HG02588 (cell line): ENCODE results near the gene LRRC7.

Experiments
- ATAC-seq: cut with Tn5 transposase; IDR thresholded peaks from one replicate; pipeline ENCODE4 v1.9.1; 2021; ENCODE audit warnings: mild to moderate bottlenecking, moderate library complexity; ENCODE audit not compliant: unreplicated experiment

LRRC7 gene

GRCh38 chr1:69587391-69587790 is 19.7 kb downstream of the LRRC7 start:
- no peak for ATAC-seq

- no peak for ATAC-seq
Measured at GRCh38 chr1:69589799-69590198, 22.1 kb downstream of the LRRC7 start.

DNA sequence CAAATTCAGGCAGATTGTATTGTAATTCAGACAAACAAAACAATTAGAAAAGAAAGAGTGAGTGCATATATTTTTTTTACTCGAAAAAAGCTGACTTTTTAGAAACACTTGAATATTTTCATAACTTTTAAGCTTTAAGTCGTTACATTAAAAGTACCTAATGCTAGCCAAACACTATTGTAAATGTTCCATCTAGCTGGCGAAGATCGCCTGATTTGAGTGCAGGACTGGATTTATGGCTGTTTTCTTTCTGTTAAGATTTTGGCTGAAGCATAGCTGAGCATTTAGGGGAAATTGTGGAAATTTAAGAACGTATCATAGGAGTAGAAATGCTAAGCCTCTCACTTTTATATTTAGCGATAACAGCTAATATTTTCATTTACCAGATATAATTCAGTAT is 24.6 kb downstream of the LRRC7 start:
- no peak for ATAC-seq

- no peak for ATAC-seq
Measured at GRCh38 chr1:69595486-69595885, 27.8 kb downstream of the LRRC7 start.

- no peak for ATAC-seq
Measured at GRCh38 chr1:69611316-69611715, 43.6 kb downstream of the LRRC7 start.

- ATAC-seq, result no peak
Measured at GRCh38 chr1:69613414-69613813, 45.7 kb downstream of the LRRC7 start.

- no peak for ATAC-seq
Measured at GRCh38 chr1:69638673-69639072, 71.0 kb downstream of the LRRC7 start.

- no peak for ATAC-seq
Measured at GRCh38 chr1:69639159-69639558, 71.4 kb downstream of the LRRC7 start.

- ATAC-seq, result no peak
Measured at GRCh38 chr1:69643266-69643665, 75.5 kb downstream of the LRRC7 start.

DNA sequence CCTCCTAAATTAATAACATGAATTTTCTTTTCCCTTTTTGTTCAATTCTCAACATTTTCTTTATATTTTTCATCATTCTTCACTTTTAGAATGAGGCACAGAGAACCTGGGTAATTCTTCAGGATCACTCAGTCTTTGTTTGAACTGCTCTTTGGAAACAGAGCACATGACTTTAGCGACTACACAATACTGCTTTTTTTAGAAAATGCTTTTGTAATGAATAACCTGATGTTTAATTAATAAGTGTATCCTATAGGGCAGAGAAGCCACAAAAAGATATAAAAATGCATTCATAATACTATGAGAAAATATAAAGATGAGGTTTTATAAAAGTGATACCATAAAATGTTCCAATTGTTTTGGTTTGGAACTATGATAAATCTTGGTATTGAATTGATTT is 77.8 kb downstream of the LRRC7 start:
- ATAC-seq, result no peak

GRCh38 chr1:69648486-69648885 is 80.8 kb downstream of the LRRC7 start:
- ATAC-seq, result no peak

- ATAC-seq, result no peak
Measured at GRCh38 chr1:69649383-69649990, 81.8 kb downstream of the LRRC7 start.

GRCh38 chr1:69650779-69651178 is 83.1 kb downstream of the LRRC7 start:
- no peak for ATAC-seq

GRCh38 chr1:69651656-69652055 is 83.9 kb downstream of the LRRC7 start:
- ATAC-seq, result no peak

- ATAC-seq, result no peak
Measured at GRCh38 chr1:69657971-69658370, 90.2 kb downstream of the LRRC7 start.

DNA sequence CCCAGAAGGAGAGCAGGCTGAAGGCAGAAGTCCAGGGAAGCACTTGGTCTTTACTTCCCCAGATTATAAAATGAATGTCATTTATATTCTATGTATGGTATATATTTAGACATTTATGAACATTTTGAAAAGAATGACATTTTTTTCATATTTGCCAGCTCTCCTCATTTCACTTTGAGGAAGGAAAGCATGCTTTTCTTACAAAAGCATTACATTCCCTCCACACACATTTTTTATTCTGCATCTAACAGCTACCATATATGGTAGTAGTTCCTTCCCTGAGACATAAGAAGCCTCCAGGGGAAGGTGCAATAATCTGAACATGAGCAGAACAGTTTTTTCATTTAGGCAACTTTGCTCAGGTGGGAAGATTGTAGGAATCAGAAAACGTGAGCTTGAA is 94.0 kb downstream of the LRRC7 start:
- ATAC-seq, result no peak

DNA sequence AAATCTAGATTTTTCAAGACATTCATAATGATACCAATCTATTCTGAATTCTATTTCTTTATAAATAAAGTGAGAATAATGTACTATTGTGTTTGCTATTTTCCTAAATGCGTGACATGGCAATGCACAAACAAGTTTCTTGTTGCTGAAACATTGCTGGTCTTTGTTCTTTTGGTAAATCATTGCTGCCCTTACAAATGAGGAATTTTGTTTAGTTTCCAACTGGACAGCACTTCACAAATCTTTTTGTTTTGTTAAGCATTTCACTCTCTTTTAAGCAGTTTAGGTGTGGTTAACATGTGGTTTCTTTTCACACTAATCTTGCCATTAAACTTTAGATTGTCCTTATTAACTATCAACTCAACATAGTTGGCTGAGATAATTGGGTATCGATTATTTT is 94.6 kb downstream of the LRRC7 start:
- no peak for ATAC-seq

GRCh38 chr1:69671363-69672010 is 103.8 kb downstream of the LRRC7 start:
- ATAC-seq, result no peak

GRCh38 chr1:69673321-69673720 is 105.6 kb downstream of the LRRC7 start:
- no peak for ATAC-seq

DNA sequence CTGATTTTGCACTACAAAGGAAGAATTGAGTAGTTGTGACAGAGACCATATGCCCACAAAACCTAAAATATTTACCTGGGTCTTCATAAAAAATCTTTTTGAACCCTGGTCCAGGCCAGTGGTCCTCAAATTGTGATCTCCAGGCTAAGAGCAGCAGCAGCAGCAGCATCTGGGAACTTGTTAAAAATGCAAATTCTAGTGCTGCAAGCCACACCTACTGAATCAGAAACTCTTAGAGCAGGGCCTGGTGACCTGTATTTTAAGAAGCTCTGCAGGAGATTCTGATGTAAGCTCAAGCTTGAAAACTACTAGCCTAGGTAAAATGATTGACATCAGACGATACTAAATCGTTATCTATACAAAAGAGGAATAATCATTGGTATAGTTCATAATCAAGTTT is 112.2 kb downstream of the LRRC7 start:
- ATAC-seq, result no peak

- ATAC-seq, result no peak
Measured at GRCh38 chr1:69686367-69686984, 118.8 kb downstream of the LRRC7 start.

DNA sequence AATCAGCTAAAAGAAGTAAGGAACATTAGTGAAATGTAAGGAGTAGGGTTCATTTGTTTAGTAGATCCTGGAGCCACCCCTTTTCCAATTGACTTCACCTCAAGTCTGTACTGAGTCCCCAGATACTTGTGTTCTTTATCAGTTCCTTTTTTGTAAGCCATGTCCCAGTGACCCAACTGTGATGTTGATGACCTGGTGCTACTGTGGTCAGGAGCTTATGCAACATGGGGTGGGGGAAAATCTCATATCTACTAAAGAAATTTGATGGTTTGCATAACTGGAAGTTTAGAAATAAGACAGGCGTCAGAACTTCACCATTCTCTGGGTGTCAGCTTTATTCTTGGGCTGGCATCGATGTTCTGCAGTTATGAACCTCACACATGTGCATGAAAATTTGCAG is 120.5 kb downstream of the LRRC7 start:
- ATAC-seq, result no peak

DNA sequence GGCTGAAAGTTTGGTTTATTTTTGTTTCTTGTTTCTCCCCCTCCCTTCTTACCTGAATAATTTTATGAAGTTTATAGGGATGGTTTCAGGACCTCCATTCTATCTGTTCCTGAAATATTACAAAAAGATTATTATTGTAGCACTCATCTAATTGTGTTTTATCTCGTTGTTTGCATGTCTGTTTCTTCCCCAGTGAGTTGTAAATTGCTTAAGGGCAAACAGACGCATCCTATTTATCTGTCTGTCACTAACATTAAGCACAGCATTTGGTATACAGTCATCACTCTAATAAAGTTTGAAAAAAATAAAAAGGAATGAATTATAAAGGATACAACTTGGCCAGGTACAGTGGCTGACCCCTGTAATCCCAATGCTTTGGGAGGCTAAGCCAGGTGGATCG is 123.5 kb downstream of the LRRC7 start:
- no peak for ATAC-seq
